GM21423 (cell line): ENCODE results near the gene COLGALT1.
"Not testable (repeated sequence)": the region's sequence is repeated elsewhere in the genome, so short reads cannot be mapped to it uniquely, and the experiment has no call there.

Experiments used
- ATAC-seq: cut with Tn5 transposase; IDR thresholded peaks from one replicate; pipeline ENCODE4 v1.9.1; 2021; ENCODE audit warnings: mild to moderate bottlenecking, moderate library complexity; ENCODE audit not compliant: unreplicated experiment

COLGALT1 gene

DNA sequence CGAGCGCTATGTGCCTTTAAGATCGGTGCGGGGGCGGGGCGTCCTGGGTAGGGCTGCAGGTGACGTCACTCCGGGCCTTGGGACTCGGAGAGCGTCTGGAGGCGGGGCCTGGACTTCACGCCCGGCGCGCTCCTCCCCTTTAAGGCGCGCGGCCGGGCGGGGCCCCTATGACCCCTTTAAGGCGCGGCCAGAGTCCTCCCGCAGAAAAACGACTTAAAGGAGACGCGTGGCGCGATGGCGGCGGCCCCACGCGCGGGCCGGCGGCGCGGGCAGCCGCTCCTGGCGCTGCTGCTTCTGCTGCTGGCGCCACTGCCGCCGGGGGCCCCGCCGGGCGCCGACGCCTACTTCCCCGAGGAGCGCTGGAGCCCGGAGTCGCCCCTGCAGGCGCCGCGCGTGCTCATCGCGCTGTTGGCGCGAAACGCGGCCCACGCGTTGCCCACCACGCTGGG, at the start of gene COLGALT1:
Gene COLGALT1 (plus strand): TSS at position 170 of the 449 bp plus-strand sequence. CDS start 65 bp downstream, at position 235.
- ATAC-seq = peak; percentile 93

DNA sequence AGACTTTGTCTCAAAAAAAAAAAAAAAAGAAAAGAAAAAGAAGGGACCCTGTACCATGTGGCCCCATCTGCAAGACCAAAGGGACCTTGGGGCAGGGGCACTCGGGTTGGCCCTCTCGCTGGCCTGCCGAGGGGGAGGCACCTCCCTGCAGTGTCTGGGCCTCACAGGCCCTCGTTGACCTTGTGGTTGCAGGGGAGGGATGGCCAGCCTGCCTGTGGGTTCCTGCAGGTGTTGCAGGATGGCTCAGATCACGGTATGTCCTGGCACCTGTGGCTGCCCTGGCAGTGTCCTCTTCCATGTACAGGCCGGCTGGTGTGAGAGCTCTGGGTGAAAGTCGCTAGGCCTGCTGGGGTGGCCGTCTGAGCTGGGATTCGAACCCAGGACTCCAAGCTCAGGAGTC, 48.7 kb upstream of the COLGALT1 start:
- ATAC-seq = no peak

DNA sequence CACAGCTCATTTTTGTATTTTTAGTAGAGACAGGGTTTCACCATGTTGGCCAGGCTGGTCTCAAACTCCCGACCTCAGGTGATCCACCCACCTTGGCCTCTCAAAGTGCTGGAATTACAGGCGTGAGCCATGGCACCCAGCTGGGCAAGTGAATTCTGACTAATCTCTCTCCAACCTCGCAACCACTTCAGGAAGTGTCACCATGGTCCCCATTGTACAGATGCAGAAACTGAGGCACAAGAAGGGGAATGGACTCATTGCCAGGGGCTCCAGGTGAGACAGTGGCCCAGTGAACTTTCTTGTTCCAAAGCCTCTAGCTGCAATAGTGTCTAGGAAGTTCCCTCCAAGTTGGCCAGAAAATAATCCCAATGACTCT, 46.9 kb upstream of the COLGALT1 start:
- not testable (repeated sequence) for ATAC-seq

DNA sequence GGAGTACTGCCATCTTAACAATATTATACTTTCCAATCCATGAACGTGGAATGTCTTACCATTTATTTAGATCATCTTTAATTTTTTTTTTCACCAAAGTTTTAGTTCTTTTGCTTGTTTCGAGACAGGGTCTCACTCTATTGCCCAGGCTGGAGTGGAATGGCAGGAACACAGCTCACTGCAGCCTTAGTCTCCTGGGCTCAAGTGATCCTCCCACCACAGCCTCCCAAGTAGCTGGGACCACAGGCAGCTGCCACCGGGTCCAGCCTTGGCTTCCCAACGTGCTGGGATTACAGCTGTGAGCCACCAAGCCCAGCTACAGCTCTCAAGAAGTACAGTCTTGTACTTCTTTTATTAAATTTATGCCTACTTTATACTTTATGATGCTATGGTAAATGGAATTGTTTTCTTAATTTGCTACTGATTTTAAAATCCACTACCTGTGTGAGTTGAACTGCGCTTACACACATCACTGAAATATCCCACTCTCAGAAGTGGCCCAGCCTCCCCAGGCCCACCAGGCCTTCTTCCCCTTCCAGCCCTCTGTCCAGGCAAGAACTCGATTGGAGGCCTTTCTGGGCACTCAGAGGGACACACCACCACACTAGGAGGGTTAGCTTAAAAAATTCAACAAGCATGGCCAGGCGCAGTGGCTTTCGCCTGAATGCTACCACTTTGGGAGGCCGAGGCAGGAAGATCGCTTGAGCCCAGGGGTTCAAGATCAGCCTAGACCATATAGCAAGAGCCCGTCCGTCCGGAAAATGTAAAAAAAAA, 45.0 kb upstream of the COLGALT1 start:
- ATAC-seq = no peak

DNA sequence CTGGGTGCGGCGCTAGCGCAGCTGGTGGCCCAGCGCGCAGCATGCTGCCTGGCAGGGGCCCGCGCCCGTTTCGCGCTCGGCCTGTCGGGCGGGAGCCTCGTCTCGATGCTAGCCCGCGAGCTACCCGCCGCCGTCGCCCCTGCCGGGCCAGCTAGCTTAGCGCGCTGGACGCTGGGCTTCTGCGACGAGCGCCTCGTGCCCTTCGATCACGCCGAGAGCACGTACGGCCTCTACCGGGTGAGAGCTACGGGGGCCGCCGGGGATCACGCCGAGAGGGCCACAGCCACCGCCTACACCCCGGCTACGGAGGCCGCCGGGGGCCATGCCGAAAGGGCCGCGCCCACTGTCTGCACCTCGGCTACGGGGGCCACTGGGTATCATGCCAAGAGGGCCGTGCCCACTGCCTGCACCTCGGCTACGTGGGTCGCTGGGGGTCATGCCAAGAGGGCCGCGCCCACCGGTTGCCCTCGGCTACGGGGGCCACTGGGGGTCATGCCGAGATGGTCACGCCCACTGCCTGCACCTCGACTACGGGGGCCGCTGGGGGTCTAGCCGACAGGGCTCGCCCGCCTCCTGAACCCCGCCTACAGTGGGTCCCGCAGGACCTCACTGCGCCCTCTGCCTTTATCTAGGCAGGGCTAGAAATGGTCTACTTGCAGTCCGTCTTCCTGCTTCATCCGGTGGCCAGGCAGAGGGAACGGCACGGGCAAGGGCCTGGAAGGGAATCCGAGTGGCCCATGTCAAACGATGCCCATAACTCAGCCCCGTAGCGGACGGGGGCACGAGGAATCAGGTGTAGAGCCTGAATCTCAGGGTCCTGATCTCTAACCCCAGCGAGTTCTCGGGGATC, 43.5 kb upstream of the COLGALT1 start:
- ATAC-seq = peak; percentile 65

DNA sequence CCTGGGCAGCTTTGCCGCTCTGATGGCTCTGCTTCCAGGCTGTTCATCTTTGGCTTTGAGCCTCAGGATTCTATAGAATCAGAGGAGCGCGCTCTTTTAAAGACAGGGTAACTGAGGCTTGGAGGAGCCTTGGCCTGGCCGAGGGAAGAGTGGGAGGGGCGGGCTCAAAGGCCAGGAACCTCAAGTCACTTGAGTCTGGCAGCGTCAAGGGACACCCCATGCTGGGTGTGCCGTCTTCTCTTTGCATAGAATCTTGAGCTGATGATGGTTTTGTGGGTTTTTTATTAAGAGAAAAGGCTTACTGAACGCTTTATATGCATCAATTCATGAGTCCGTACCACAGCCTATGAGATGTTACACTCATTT, 42.9 kb upstream of the COLGALT1 start:
- no peak for ATAC-seq

DNA sequence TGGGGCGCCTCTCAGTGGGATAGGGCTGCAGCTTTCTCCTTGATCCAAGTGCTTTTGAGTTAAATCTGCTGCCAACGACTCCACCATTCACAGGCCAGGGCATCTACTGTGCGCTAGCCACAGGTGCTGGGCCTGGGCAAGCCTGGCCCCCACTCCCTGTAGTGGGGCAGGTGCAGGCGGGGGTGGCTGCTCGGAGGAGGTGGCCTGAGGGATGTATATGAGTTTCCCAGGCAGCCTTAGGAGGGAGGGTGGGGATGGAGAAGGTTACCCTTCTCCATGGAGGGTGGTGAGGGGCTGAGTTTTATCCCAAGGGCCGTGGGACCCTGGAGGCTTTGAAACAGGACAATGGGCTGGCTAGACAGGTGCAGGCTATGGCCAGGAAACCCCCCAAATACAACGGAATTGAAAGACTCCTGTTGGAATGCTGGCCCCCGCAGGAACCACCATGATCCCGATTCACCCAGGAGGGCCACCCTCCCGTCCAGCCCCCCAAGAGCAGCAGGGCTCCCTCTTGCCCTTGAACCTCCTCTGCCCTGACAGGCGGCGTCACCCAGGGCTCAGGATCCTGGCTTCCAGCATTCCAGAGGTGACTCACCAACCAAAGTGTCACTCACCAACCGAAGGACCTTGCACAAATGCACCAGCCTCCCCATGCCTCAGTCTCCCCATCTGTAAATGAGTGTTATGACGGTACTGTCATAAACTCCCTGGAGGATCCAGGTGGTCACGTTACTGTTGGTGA, 39.9 kb upstream of the COLGALT1 start:
- ATAC-seq = no peak

DNA sequence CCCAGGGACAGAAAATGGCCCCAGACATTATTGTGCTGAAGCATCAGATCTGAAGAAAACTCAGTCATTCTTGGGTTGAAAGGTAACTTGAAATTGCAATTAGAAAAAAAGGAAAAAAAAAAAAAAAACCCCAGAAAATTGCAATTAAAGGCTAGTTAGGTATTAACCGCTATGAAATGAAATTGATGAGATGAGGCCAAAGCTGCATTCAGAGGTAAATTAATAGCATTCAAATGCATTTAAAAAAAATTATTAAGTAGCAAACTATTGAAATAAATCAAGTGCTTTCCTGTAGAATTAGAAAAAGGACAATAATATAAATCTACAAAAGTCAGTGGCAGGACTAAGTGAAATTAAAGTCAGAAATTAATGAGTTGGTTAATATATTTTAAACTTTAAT, 37.6 kb upstream of the COLGALT1 start:
- no peak for ATAC-seq

DNA sequence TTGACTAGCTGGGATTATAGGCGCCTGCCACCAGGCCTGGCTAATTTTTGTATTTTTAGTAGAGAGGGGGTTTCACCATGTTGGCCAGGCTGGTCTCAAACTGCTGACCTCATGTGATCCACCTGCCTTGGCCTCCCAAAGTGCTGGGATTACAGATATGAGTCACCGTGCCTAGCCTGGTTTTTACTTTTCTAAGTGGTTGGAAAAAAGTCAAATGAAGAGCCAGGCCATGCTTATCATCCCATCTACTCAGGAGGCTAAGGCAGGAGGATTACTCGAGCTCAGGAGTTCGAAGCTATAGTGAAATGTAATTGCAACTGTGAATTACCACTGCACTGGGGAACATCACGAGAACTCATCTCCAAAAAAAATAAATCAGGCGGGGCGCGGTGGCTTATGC, 36.8 kb upstream of the COLGALT1 start:
- not testable (repeated sequence) for ATAC-seq

DNA sequence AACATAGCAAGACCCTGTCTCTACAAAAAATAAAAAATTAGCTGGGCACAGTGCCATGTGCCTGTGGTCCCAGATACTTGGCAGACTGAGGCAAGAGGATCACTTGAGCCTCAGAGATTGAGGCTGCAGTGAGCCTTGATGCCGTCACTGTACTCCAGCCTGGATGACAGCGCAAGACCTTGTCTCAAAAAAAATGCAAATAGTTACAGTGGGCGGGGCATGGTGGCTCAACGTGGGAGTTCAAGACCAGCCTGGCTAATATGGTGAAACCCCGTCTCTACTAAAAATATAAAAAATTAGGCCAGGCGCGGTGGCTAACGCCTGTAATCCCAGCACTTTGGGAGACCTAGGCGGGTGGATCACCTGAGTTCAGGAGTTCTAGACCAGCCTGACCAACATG, 35.5 kb upstream of the COLGALT1 start:
- ATAC-seq = no peak

DNA sequence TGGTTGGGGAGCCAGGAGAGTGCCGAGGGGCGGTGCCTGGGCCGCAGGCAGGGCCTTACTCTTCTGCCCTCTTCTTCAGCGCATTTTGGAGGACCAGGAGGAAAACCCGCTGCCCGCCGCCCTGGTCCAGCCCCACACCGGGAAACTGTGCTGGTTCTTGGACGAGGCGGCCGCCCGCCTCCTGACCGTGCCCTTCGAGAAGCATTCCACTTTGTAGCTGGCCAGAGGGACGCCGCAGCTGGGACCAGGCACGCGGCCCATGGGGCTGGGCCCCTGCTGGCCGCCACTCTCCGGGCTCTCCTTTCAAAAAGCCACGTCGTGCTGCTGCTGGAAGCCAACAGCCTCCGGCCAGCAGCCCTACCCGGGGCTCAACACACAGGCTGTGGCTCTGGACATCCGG, 34.6 kb upstream of the COLGALT1 start:
- ATAC-seq = no peak

DNA sequence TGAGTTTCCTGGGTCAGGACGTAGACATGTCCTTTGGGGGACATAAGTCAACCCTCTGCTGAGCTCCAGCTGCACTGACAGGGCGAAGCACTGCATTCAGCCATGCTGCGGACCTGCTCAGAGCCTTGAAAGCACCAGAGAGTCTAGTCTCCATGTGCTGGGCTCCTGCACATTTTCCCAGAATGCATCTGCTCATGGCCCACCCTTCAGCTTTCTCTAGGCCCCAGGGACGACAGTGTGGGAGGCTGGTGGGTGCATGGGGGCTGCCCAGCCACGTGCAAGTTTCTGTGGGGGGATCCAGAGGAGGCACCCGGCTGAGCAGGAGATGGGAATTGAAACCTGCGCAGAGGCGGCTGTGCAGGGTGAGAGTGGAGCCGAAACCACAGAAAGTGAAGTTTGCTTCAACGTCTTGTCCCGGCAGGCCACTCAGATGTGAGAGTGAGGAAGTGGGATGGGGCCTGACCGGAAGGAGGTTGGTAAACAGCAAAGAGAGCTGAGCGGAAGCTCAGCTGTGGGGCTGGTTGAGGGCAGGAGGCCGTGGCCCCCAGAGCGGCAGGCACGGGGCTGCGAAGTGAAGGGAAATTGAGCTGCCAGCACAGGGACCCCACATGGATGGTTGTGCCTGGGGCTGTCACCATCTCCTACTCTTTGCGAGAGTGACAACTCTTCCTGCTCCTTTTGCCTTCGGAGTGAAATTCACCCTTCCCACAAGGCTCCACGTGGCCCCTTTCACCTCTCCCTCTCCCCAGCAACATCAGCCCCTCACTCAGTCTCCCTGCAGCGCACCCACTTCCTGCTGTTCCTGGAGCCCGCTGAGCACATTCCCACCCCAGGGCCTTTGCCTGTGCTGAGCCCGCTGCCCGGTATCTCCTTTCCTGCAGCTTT, 32.2 kb upstream of the COLGALT1 start:
- ATAC-seq = peak; percentile 75

DNA sequence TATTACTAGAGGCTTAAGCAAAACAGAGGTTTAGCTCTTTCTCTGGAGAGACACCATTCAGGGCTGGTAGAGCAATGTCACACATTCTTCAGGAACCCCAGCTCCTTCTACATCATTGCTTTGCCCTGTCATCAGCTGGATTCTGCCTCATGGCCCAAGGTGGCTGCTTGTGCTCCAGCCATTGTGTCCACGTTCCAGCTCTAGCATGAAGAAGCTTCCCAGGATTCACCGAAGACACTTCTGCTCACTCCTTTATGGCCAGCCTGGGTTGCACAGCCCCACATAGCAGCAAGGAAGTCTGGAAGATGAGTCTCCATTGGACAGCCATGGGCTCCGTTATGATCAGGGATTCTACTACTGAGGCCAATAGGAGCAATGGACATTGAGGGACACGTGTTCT, 30.8 kb upstream of the COLGALT1 start:
- ATAC-seq = no peak

DNA sequence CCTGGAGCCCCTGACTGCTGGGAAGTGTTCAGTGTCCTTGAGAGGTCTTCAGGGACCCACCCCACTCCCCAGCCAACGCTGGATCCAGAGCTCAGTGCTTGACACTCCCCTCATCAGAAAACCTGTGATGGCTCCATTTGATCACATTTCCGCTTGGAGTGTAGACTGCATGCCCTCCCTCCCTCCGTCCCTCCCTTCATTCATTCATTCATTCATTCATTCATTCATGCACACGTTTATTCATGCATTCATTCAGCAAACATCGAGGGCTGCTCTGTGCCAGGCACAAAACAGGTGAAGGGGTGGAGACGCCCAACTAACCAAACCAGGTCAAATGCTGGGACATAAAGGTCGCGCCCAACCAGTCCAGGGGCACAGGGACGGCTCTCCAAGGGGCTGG, 30.3 kb upstream of the COLGALT1 start:
- ATAC-seq = no peak

DNA sequence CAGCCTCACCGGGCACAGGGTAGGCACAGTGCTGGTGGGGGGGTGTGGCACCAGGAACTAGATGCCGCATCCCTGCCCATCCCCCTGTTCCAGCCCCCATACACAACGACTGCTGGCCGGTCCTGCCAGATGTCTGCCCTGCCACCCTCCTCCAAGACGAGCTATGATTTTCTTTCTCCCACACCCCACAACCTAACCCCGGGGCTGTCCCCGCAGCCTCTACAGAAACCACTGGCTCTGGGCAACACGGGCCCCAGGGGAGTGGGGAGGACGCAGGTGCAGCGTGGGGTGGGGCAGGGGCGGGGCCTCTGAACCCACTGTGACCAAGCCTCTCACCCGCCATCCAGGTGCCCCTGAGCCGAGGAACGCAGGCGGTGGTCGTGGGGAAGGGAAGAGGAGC, 28.5 kb upstream of the COLGALT1 start:
- ATAC-seq = no peak

DNA sequence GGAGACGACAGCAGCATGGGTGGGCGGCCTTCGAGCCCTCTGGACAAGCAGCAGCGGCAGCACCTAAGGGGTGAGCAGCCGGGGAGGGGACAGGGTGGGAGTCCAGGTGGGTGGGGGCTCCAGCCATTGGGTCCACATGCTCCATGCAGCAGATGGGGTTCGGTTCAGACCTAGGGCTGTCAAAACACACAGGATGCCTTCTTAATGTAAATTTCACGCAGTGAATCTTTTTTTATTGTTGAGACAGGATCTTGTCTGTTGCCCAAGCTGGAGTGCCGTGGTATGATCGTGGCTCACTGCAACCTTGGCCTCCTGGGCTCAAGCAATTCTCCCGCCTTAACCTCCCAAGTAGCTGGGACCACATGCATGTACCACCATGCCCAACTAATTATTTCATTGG, 28.1 kb upstream of the COLGALT1 start:
- ATAC-seq = no peak

DNA sequence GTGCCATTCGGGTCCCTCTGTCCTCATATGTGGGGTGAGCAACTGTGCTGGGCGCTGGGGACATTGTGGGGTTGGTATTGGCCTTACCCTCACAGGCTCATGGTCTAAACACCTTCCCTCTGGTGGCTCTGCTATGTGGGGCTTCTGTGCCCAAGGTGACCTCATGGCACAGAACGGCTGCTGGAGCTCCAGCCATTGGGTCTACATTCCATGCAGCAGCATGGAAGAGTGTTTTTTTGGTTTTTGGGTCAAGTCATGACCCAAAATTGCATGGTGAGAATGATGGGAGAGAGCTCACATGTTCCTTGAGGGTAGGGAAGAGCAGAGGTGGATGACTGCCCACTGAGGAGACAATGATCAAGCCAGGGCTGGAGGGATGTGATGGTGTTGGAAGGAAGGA, 26.8 kb upstream of the COLGALT1 start:
- ATAC-seq = no peak

DNA sequence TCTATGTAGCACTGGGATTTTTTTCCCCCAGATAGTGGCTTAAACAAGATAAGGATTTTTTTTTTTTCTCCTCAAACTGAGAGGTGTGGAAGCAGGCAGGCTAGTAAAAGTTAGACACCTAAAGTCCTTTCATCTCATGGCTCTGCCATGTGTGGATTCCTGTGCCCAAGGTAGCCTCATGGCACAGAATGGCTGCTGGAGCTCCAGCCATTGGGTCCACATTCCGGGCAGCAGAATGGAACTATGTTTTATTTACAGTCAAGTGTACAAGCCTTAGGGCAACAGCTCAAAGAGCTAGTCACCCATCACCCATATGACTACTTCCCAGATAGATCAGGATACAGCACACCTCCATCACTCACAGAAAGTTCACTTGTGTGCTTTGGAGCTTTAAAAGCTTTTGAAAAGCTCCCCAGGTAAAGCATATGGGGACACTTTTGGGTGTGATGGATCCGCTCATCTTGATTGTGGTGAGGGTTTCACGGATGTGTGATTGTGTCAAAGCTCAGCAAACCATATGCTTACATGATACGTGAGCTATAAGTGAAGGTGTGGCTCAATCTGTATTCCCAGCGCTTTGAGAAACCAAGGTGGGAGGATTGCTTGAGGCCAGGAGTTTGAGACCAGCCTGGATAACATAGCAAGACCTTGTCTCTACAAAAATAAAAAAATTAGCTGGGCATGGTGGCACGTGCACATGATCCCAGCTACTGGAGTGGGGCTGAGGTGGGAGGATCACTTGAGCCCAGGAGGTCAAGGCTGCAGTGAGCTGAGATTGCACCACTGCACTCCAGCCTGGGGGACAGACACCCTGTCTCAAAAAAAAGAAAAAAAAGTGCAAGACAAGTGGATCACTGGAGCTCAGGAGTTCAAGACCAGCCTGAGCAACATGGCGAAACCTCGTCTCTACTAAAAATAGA, 25.9 kb upstream of the COLGALT1 start:
- no peak for ATAC-seq

DNA sequence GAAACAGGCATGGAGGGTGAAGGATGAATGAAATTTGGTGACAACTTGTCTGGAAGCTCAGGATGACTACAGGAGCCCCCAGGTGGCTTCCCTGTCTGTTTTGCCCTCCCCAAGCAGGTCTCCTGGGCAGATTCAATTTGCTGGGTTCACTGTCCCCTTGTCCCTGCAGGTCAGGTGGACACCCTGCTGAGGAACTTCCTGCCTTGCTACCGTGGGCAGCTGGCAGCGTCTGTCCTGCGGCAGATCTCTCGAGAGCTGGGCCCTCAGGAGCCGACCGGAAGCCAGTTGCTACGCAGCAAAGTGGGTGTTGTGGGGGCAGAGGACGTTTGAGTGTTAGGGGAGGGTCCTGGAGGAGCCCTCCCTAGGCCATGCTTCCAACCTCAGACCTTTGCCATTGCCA, 24.9 kb upstream of the COLGALT1 start:
- ATAC-seq = no peak
